GM21723 (cell line): ENCODE data around the gene DNAJC15.
"Not testable (repeated sequence)": the region's sequence is repeated elsewhere in the genome, so short reads cannot be mapped to it uniquely, and the experiment has no call there.

ENCODE experiments used
- ATAC-seq: cut with Tn5 transposase; IDR thresholded peaks from one replicate; pipeline ENCODE4 v1.9.1; 2021; ENCODE audit warnings: mild to moderate bottlenecking, moderate library complexity; ENCODE audit not compliant: unreplicated experiment

The DNAJC15 gene

GRCh38 chr13:43023289-43023963, at the start of gene DNAJC15:
Gene DNAJC15, plus strand, starts transcription at chr13:43023586. Its CDS starts 41 bp downstream, at chr13:43023627.
- peak; percentile 84 for ATAC-seq

- ATAC-seq, result no peak
Measured at GRCh38 chr13:42976066-42976465, 47.3 kb upstream of the DNAJC15 start.

- ATAC-seq, result no peak
Measured at GRCh38 chr13:42977219-42977659, 46.1 kb upstream of the DNAJC15 start.

- no peak for ATAC-seq
Measured at GRCh38 chr13:42981317-42981716, 42.1 kb upstream of the DNAJC15 start.

GRCh38 chr13:42981853-42982252, 41.5 kb upstream of the DNAJC15 start:
- no peak for ATAC-seq

- ATAC-seq, result no peak
Measured at GRCh38 chr13:42984026-42984425, 39.4 kb upstream of the DNAJC15 start.

- no peak for ATAC-seq
Measured at GRCh38 chr13:42984691-42985090, 38.7 kb upstream of the DNAJC15 start.

- ATAC-seq, result no peak
Measured at GRCh38 chr13:42985312-42986175, 37.8 kb upstream of the DNAJC15 start.

GRCh38 chr13:42986176-42986574, 37.2 kb upstream of the DNAJC15 start:
- ATAC-seq, result no peak

- no peak for ATAC-seq
Measured at GRCh38 chr13:42990291-42991232, 32.8 kb upstream of the DNAJC15 start.

GRCh38 chr13:42991233-42991897, 32.0 kb upstream of the DNAJC15 start:
- not testable (repeated sequence) for ATAC-seq

GRCh38 chr13:42991898-42992763, 31.3 kb upstream of the DNAJC15 start, which contains the start of gene EPSTI1:
Gene EPSTI1, minus strand, starts transcription at chr13:42992241. Its CDS starts 76 bp downstream, at chr13:42992165.
- ATAC-seq, result peak; percentile 79

- ATAC-seq, result peak; percentile 3
Measured at GRCh38 chr13:42992764-42993122, 30.6 kb upstream of the DNAJC15 start.

GRCh38 chr13:42994878-42995277, 28.5 kb upstream of the DNAJC15 start:
- no peak for ATAC-seq

GRCh38 chr13:42996584-42996983, 26.8 kb upstream of the DNAJC15 start:
- ATAC-seq, result no peak

- ATAC-seq, result peak; percentile 52
Measured at GRCh38 chr13:42997381-42997780, 26.0 kb upstream of the DNAJC15 start.

- ATAC-seq, result no peak
Measured at GRCh38 chr13:42999491-42999890, 23.9 kb upstream of the DNAJC15 start.

GRCh38 chr13:43000676-43001075, 22.7 kb upstream of the DNAJC15 start:
- ATAC-seq, result no peak

- no peak for ATAC-seq
Measured at GRCh38 chr13:43002021-43002420, 21.4 kb upstream of the DNAJC15 start.
